IPS-11a (cell line): ENCODE data around the gene COLEC11.

Source experiments
- H3K4me3 ChIP-seq: one replicate; pipeline ENCODE4 v1.5.1; 2013; ENCODE audit warnings: low read depth, low read length, control low read depth

COLEC11 gene

GRCh38 chr2:3636586-3637310 lies 41.8 kb downstream of the COLEC11 start:
- no peak overlapping the region for H3K4me3 ChIP-seq

GRCh38 chr2:3637311-3637675 lies 42.4 kb downstream of the COLEC11 start:
- no peak overlapping the region for H3K4me3 ChIP-seq

- H3K4me3 ChIP-seq, result no peak overlapping the region
These were observed 43.0 kb downstream of the COLEC11 start for GRCh38 chr2:3637692-3638455.

GRCh38 chr2:3638456-3638810 lies 43.5 kb downstream of the COLEC11 start:
- H3K4me3 ChIP-seq, result no peak overlapping the region

GRCh38 chr2:3639015-3639630 lies 44.2 kb downstream of the COLEC11 start:
- no peak overlapping the region for H3K4me3 ChIP-seq

GRCh38 chr2:3639653-3640052 lies 44.7 kb downstream of the COLEC11 start:
- no peak overlapping the region for H3K4me3 ChIP-seq

GRCh38 chr2:3641181-3641580 lies 46.3 kb downstream of the COLEC11 start:
- H3K4me3 ChIP-seq, result no peak overlapping the region

- no peak overlapping the region for H3K4me3 ChIP-seq
These were observed 47.0 kb downstream of the COLEC11 start for GRCh38 chr2:3641841-3642421.

- no peak overlapping the region for H3K4me3 ChIP-seq
These were observed 47.8 kb downstream of the COLEC11 start for GRCh38 chr2:3642521-3643215.

GRCh38 chr2:3643371-3644245 lies 48.7 kb downstream of the COLEC11 start:
- H3K4me3 ChIP-seq, result no peak overlapping the region

GRCh38 chr2:3644246-3644525 lies 49.3 kb downstream of the COLEC11 start:
- no peak overlapping the region for H3K4me3 ChIP-seq

- H3K4me3 ChIP-seq, result no peak overlapping the region
These were observed 50.1 kb downstream of the COLEC11 start for GRCh38 chr2:3644891-3645605.

GRCh38 chr2:3645745-3646389 lies 51.0 kb downstream of the COLEC11 start:
- H3K4me3 ChIP-seq, result no peak overlapping the region

GRCh38 chr2:3646446-3646845 lies 51.5 kb downstream of the COLEC11 start:
- no peak overlapping the region for H3K4me3 ChIP-seq

- H3K4me3 ChIP-seq, result no peak overlapping the region
These were observed 52.3 kb downstream of the COLEC11 start for GRCh38 chr2:3647246-3647645.

GRCh38 chr2:3647831-3648651 lies 53.1 kb downstream of the COLEC11 start:
- H3K4me3 ChIP-seq, result no peak overlapping the region

GRCh38 chr2:3648652-3649177 lies 53.8 kb downstream of the COLEC11 start:
- no peak overlapping the region for H3K4me3 ChIP-seq

GRCh38 chr2:3649581-3649980 lies 54.7 kb downstream of the COLEC11 start:
- H3K4me3 ChIP-seq, result no peak overlapping the region
